H1 (cell line): ENCODE results near the gene ARHGAP26. TPM values are rescaled to one million over a fixed set of nuclear protein-coding genes. Genes with fewer than 3 reads are reported as not detected.

Experiments
- CTCF ChIA-PET: fragments of 300-600 bp; sonication (Branson Sonifier 250); formaldehyde crosslinking; loops from one replicate; lab custom pipeline; 2021; ENCODE audit not compliant: partially characterized antibody; lab: Charles Lee
- POLR2A ChIA-PET: fragments of 300-600 bp; sonication (Branson Sonifier 250); formaldehyde crosslinking; loops from one replicate; lab custom pipeline; 2021; ENCODE audit warnings: inconsistent platforms; ENCODE audit not compliant: partially characterized antibody; lab: Charles Lee
- DNase-seq, 2 experiments: peaks; one replicate each; pipeline versions ENCODE4 v3.0.0 to v3.0.0-alpha.2; 2010 to 2022; ENCODE audit warnings: low spot score in 2 of 2, low read depth in 1 of 2, mixed read lengths in 1 of 2
- FAIRE-seq: peaks from 2 replicates; lab custom pipeline; 2011; peaks lifted over from hg19 to GRCh38; lab: Jason Lieb, UNC
- H2AFZ ChIP-seq: 2 replicates; pipeline ENCODE4 v1.8.1; 2012; ENCODE audit warnings: low read length, inconsistent platforms
- H2AK5ac ChIP-seq: 2 replicates; pipeline ENCODE4 v1.6.1; 2013; ENCODE audit warnings: low read depth, low read length
- H2BK120ac ChIP-seq: replicated peaks from 2 replicates; pipeline ENCODE3; 2013; ENCODE audit warnings: low read depth, low read length, inconsistent platforms
- H2BK12ac ChIP-seq: 2 replicates; pipeline ENCODE4 v1.6.1; 2013; ENCODE audit warnings: low read depth, low read length
- H2BK15ac ChIP-seq: 2 replicates; pipeline ENCODE4 v1.6.1; 2013; ENCODE audit warnings: low read length
- H2BK20ac ChIP-seq: 2 replicates; pipeline ENCODE4 v1.6.1; 2013; ENCODE audit warnings: low read length
- H2BK5ac ChIP-seq: 2 replicates; pipeline ENCODE4 v1.6.1; 2013; ENCODE audit warnings: low read depth, low read length
- H3K14ac ChIP-seq: 2 replicates; pipeline ENCODE4 v1.6.1; 2013; ENCODE audit warnings: inconsistent platforms; ENCODE audit not compliant: insufficient read length
- H3K18ac ChIP-seq: 2 replicates; pipeline ENCODE4 v1.6.1; 2013; ENCODE audit warnings: low read length; ENCODE audit errors: extremely low read depth
- H3K23ac ChIP-seq: 2 replicates; pipeline ENCODE4 v1.6.1; 2013; ENCODE audit warnings: inconsistent platforms; ENCODE audit not compliant: insufficient read length
- H3K23me2 ChIP-seq: 2 replicates; pipeline ENCODE4 v1.6.1; 2013; ENCODE audit warnings: low read depth, low read length
- H3K27ac ChIP-seq: 2 replicates; pipeline ENCODE4 v1.6.1; 2011; ENCODE audit warnings: low read depth, low read length, inconsistent platforms
- H3K27me3 ChIP-seq, 4 experiments: replicated peaks in 1 of 4; 1 replicate in 1 of 4; 2 replicates in 3 of 4; pipeline versions ENCODE4 v1.6.1 to v1.8.1; 2011 to 2013; ENCODE audit warnings: low read length in 3 of 4, mild to moderate bottlenecking in 3 of 4, inconsistent platforms in 2 of 4, mixed read lengths in 2 of 4, moderate library complexity in 1 of 4; ENCODE audit not compliant: control insufficient read depth in 3 of 4, insufficient read depth in 3 of 4; ENCODE audit errors: extremely low read depth in 1 of 4
- H3K36me3 ChIP-seq, 4 experiments: 2 replicates each; pipeline versions ENCODE4 v1.6.1 to v1.8.1; 2011 to 2013; ENCODE audit warnings: mild to moderate bottlenecking in 4 of 4, low read length in 3 of 4, moderate library complexity in 2 of 4, control low read depth in 1 of 4, inconsistent platforms in 1 of 4; ENCODE audit not compliant: insufficient read depth in 4 of 4, control insufficient read depth in 2 of 4
- H3K4ac ChIP-seq: replicated peaks from 2 replicates; pipeline ENCODE3; 2013; ENCODE audit warnings: low read length, low read depth, mixed read lengths, inconsistent platforms; ENCODE audit not compliant: insufficient read length
- H3K4me1 ChIP-seq, 4 experiments: replicated peaks in 1 of 4; 1 replicate in 1 of 4; 2 replicates in 3 of 4; pipeline versions ENCODE4 v1.6.1 to v1.8.1; 2011 to 2013; ENCODE audit warnings: low read length in 3 of 4, inconsistent platforms in 2 of 4, mixed read lengths in 1 of 4; ENCODE audit not compliant: insufficient read depth in 4 of 4, control insufficient read depth in 3 of 4
- H3K4me2 ChIP-seq, 2 experiments: 2 replicates each; pipeline versions ENCODE4 v1.6.1 to v1.8.1; 2011 to 2013; ENCODE audit warnings: low read depth in 2 of 2, low read length in 2 of 2, control low read depth in 1 of 2, inconsistent platforms in 1 of 2, mild to moderate bottlenecking in 1 of 2; ENCODE audit not compliant: insufficient read depth in 1 of 2
- H3K4me3 ChIP-seq, 4 experiments: fragments of 200-600, 300-600 bp in 1 of 4; sonication (generic), shearing (Covaris generic), sonication (Bioruptor Twin) in 1 of 4; 2 replicates each; pipeline versions ENCODE4 v1.5.1 to v1.8.1; 2011 to 2016; ENCODE audit warnings: low read length in 4 of 4, low read depth in 3 of 4, control low read depth in 2 of 4, inconsistent platforms in 2 of 4, mild to moderate bottlenecking in 2 of 4, mixed read lengths in 1 of 4, moderate library complexity in 1 of 4; ENCODE audit not compliant: insufficient read depth in 2 of 4; ENCODE audit errors: extremely low read depth in 1 of 4
- H3K56ac ChIP-seq: replicated peaks from 2 replicates; pipeline ENCODE3; 2013; ENCODE audit warnings: low read depth, mild to moderate bottlenecking, mixed read lengths, low read length, inconsistent platforms; ENCODE audit not compliant: insufficient read length
- H3K79me1 ChIP-seq: 2 replicates; pipeline ENCODE4 v1.6.1; 2013; ENCODE audit warnings: low read depth, low read length, control low read depth
- H3K79me2 ChIP-seq, 2 experiments: 2 replicates each; pipeline versions ENCODE4 v1.6.1 to v1.8.1; 2012 to 2013; ENCODE audit warnings: low read length in 2 of 2, mild to moderate bottlenecking in 2 of 2, inconsistent platforms in 1 of 2; ENCODE audit not compliant: insufficient read depth in 2 of 2, control insufficient read depth in 1 of 2
- H3K9ac ChIP-seq, 4 experiments: replicated peaks in 1 of 4; 1 replicate in 1 of 4; 2 replicates in 3 of 4; pipeline versions ENCODE4 v1.6.1 to v1.8.1; 2011 to 2013; ENCODE audit warnings: low read depth in 3 of 4, low read length in 3 of 4, control low read depth in 2 of 4, mild to moderate bottlenecking in 2 of 4, moderate library complexity in 2 of 4, inconsistent platforms in 1 of 4; ENCODE audit errors: extremely low read depth in 1 of 4
- H3K9me3 ChIP-seq, 2 experiments: 2 replicates each; pipeline versions ENCODE4 v1.6.1 to v1.8.1; 2012 to 2013; ENCODE audit warnings: mild to moderate bottlenecking in 2 of 2, moderate library complexity in 2 of 2, control low read depth in 1 of 2, inconsistent platforms in 1 of 2, low read depth in 1 of 2, low read length in 1 of 2, mixed read lengths in 1 of 2; ENCODE audit not compliant: insufficient read depth in 2 of 2
- H4K20me1 ChIP-seq, 2 experiments: replicated peaks in 1 of 2; 2 replicates each; pipeline versions ENCODE3 to v1.8.1; 2011 to 2013; ENCODE audit warnings: inconsistent platforms in 2 of 2, low read length in 2 of 2, mild to moderate bottlenecking in 1 of 2; ENCODE audit not compliant: insufficient read depth in 2 of 2, control insufficient read depth in 1 of 2
- H4K5ac ChIP-seq: 2 replicates; pipeline ENCODE4 v1.6.1; 2013; ENCODE audit warnings: low read length, low read depth, mixed read lengths, inconsistent platforms; ENCODE audit not compliant: insufficient read length
- H4K8ac ChIP-seq: 2 replicates; pipeline ENCODE4 v1.8.0; 2013; ENCODE audit warnings: mild to moderate bottlenecking, moderate library complexity, low read length, inconsistent platforms; ENCODE audit not compliant: insufficient read depth; ENCODE audit errors: extremely low read depth
- H4K91ac ChIP-seq: replicated peaks from 2 replicates; pipeline ENCODE3; 2013; ENCODE audit warnings: low read length, mixed read lengths, inconsistent platforms; ENCODE audit not compliant: insufficient read length
- EZH2 ChIP-seq: fragments of 200-600 bp; sonication (generic); IDR thresholded peaks from 2 replicates; pipeline ENCODE4 v1.7.1; 2012; ENCODE audit warnings: low read depth, mild to moderate bottlenecking, moderate library complexity, low read length, inconsistent platforms; ENCODE audit not compliant: severe bottlenecking
- FOSL1 ChIP-seq: IDR thresholded peaks from 2 replicates; pipeline ENCODE4 v1.6.1; 2011; ENCODE audit warnings: mild to moderate bottlenecking, low read depth, low read length, moderate library complexity; ENCODE audit not compliant: insufficient read depth
- WGBS, 2 experiments: shearing (Covaris generic) in 1 of 2; methylation state at CpG; one replicate each; pipeline versions ENCODE4 v1.1.6 to v1.1.7; 2013 to 2015; ENCODE audit warnings: low lambda C conversion rate in 2 of 2, mixed read lengths in 2 of 2, inconsistent platforms in 1 of 2, low coverage in 1 of 2, missing lambda C conversion rate in 1 of 2; ENCODE audit not compliant: insufficient replicate concordance in 2 of 2, insufficient coverage in 1 of 2, insufficient read length in 1 of 2; ENCODE audit errors: extremely low coverage in 1 of 2, missing lambda C conversion rate in 1 of 2; 5-methylcytosine and 5-hydroxymethylcytosine counted together
- polyA plus RNA-seq, 7 experiments: library from polyadenylated mRNA; depleted of rRNA in 3 of 7; stranded (reverse) in 5 of 7; unstranded in 2 of 7; fragments of >200 nt in 5 of 7; fragments of 200-250 nt in 2 of 7; gene quantifications; 1 replicate in 5 of 7; 2 replicates in 1 of 7; 4 replicates in 1 of 7; pipeline versions ENCODE4 v1.2.1 to v1.2.3, GENCODE V29; 2011 to 2013; ENCODE audit warnings: missing spikeins in 2 of 7, mixed read lengths in 2 of 7
- total RNA-seq: library from RNA; stranded (reverse); fragmentation: NEBNext Ultra II Directional; extraction: Animal tissue kit (Norgen Biotek cat#: 25700); gene quantifications from 2 replicates; pipeline ENCODE4 v1.2.1, GENCODE V29; 2021
- TF ChIP-seq, protein P1 (sequence below): IDR thresholded peaks from 2 replicates; pipeline ENCODE4 v1.6.1; 2012; ENCODE audit warnings: low read length, inconsistent platforms

Gene ARHGAP26
- total and polyA plus RNA-seq, 2 of the 8 experiments (the other 6 are each of a cell fraction or from before 2014, with no cell fraction given), result 7.1 to 24.8 TPM

GRCh38 chr5:142851731-142852130 lies 81.6 kb downstream of the ARHGAP26 start:
- no peaks in the 10 kb centered on the region for H3K27me3 ChIP-seq
- no peak overlapping the region for H3K14ac ChIP-seq
- H3K18ac ChIP-seq, result no peak overlapping the region
- no peak overlapping the region for H4K91ac ChIP-seq
- H3K79me2 ChIP-seq, result peaks cover 0 to 54% of the 10 kb centered on the region in 2 experiments; a peak in 2 of 4 replicates
- no peak overlapping the region for H3K4me2 ChIP-seq
- no peak overlapping the region for H4K5ac ChIP-seq
- H4K8ac ChIP-seq, result no peak overlapping the region
- no peak overlapping the region for H3K23ac ChIP-seq
- H2BK12ac ChIP-seq, result no peak overlapping the region
- H3K23me2 ChIP-seq, result no peaks in the 10 kb centered on the region
- CTCF ChIA-PET, result interaction anchor here (1.2 to 1.6 kb wide), 5 partner anchors 8 to 103 kb away, joined by 3 to 8 read pairs (median 5); partner anchors contain the start of gene ARHGAP26
- no peaks in the 10 kb centered on the region for H3K9me3 ChIP-seq
- POLR2A ChIA-PET, result no interaction called here
- no peak overlapping the region for H3K4ac ChIP-seq
- H3K79me1 ChIP-seq, result peaks cover 2% of the 10 kb centered on the region; the same call in 1 of the 2 replicates
- no peak overlapping the region for H3K56ac ChIP-seq
- H4K20me1 ChIP-seq, result no peaks in the 10 kb centered on the region
- H2BK5ac ChIP-seq, result no peak overlapping the region
- no peak overlapping the region for H3K4me3 ChIP-seq
- no peak overlapping the region for H2BK15ac ChIP-seq
- TF ChIP-seq FOSL1, result no peak
- no peak for TF ChIP-seq EZH2
- TF ChIP-seq, protein P1, sequence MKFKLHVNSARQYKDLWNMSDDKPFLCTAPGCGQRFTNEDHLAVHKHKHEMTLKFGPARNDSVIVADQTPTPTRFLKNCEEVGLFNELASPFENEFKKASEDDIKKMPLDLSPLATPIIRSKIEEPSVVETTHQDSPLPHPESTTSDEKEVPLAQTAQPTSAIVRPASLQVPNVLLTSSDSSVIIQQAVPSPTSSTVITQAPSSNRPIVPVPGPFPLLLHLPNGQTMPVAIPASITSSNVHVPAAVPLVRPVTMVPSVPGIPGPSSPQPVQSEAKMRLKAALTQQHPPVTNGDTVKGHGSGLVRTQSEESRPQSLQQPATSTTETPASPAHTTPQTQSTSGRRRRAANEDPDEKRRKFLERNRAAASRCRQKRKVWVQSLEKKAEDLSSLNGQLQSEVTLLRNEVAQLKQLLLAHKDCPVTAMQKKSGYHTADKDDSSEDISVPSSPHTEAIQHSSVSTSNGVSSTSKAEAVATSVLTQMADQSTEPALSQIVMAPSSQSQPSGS, result no peak
- H2AK5ac ChIP-seq, result no peak overlapping the region
- H3K27ac ChIP-seq, result no peak overlapping the region
- H3K9ac ChIP-seq, result no peak overlapping the region
- FAIRE-seq (no peak), DNase-seq (no peak)
- peaks cover 0 to 23% (median 6%) of the 10 kb centered on the region in 4 experiments; a peak in 5 of 7 replicates for H3K4me1 ChIP-seq
- no peak overlapping the region for H2BK20ac ChIP-seq
- no peaks in the 10 kb centered on the region for H3K36me3 ChIP-seq
- no peak overlapping the region for H2AFZ ChIP-seq
- 81% methylated on average over 4 of the region's 4 CpGs; no CpG with 5 or more reads in 1 of the 2 experiments for WGBS, 2 experiments
- no peak overlapping the region for H2BK120ac ChIP-seq
